ENCODE results near the gene TERT. TPM values are rescaled to one million over a fixed set of nuclear protein-coding genes. Genes with fewer than 3 reads are reported as not detected.

Gene TERT
- total RNA-seq, 1 experiment from 2014 or later, result 15.1 TPM

DNA sequence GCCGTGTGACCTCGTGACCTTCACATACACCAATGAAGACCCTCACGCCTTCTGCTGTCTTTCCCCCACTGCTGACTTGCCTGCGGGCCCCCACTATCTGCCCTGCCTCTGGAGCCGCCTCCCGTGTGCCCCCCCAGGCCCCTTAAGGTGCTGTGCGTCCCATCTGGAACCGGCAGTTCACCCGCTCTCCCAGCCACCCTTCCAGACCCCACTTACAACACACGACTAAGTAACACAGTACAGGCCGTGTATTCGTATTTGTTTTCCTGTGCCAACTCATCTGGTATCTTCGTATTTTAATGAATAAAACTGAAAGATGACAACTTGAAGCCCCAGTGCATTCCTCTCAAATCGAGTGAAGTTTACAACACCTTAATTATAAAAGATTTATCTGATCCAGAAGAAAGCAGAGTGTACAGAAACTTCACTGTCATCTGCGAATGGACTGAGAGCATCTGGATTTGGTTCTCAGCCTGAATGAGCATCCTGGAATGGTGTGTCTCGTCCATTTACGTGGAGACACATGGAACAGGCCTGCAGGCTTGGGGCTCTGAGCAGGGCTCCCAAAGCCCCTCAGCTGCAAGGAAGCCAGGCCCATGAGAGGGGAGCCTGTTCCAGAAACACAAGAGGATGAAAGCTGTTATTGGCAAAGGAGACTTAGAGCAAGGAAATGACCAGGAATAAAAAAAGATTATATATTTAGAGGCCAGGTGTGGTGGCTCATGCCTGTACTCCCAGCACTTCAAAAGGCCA lies 21.9 kb upstream of the TERT start:
- H3K4me3 ChIP-seq (ENCODE audit: insufficient read depth, low read depth, low read length), result no peak overlapping the region
- peaks cover 19% of the 10 kb centered on the region for H3K36me3 ChIP-seq (replicated peaks; ENCODE audit: control insufficient read depth, insufficient read depth, low read length)
- no peak for DNase-seq
- no peaks in the 10 kb centered on the region for H3K27me3 ChIP-seq (ENCODE audit: control insufficient read depth, insufficient read depth, low read length)

DNA sequence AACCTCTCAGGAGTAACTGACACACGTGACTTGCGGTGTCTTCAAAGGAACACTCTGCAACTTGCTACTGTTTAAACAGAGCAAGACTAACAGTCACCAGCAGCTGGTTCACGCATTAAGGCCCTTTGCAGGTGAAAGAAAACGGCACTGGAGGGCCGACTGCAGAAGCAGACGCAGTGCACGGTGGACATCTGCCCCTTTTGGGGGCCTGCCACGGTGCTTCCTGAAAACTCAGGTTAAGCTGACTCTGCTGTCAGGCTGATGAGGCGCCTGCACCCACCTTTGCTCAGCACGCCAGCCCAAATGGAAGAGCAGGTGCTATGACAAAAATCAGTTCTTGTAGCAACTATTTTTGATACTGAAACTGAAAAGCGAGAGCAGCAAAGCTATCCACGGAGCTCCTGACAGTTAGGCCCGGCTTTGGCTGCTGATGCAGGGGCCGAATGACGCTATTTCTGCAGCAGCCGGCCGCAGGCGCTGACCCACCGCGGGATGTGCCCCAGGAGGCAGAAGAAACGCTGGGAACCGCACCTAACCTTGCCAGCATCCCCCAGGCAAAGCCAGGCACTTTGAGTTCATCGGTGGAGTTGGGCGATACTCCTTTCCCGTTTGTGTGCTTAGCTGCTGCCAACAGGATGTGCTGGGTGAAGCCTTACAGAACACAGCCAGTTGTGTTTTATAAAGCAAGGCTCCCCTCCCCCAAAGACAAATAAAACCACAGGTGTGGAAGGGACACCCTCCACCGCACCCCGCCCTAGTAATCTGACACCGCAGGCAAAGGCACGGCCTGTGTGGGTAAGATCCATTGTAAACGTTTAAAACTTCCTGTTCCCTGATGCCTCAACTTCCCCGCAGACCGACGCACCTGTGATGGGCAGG lies 21.1 kb upstream of the TERT start:
- DNase-seq, result peak; percentile 87

DNA sequence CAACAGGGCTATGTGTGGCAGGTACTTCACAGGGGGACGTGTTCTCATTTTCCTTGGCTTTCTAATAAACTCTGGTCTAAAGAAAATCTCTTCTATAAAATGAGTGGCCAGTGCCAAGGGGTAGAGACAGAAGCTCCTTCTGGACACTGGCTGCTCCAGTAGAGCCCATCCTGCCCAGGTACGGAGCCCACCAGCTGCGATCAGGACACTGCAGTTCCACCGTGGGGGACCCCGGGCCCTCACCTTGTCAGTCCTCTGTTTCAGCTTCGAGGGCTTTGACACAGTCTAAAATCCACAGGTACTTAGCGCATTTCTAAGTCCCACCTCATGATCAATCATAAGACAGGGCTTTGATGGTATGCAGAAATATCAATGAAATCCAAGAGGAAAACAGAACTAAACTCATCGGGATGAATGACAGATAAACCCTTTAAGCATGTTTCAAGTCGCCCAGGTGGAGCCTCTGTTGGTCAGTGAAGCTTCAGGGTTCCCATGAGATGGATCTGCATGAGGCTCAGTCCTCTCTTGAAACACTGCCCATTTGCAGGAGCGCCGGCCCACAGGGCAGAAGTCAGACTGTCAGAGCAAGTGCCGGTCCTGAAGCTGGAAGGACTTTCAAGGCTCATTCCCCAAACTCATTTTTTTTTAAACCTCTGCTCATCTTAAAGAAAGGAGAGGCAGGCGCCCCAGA lies 20.3 kb upstream of the TERT start:
- Histone ChIP-seq H3K4me3 (ENCODE audit: insufficient read depth, low read depth, low read length) (no peak overlapping the region), H3K27me3 (ENCODE audit: control insufficient read depth, insufficient read depth, low read length) (no peaks in the 10 kb centered on the region), H3K36me3 (replicated peaks; ENCODE audit: control insufficient read depth, insufficient read depth, low read length) (peaks cover 8% of the 10 kb centered on the region)
- DNase-seq, result no peak

More for the DNA sequence above, 21.1 kb upstream of the TERT start:
- no peak overlapping the region for H3K4me3 ChIP-seq (ENCODE audit: insufficient read depth, low read depth, low read length)
- peaks cover 14% of the 10 kb centered on the region for H3K36me3 ChIP-seq (replicated peaks; ENCODE audit: control insufficient read depth, insufficient read depth, low read length)
- no peaks in the 10 kb centered on the region for H3K27me3 ChIP-seq (ENCODE audit: control insufficient read depth, insufficient read depth, low read length)

DNA sequence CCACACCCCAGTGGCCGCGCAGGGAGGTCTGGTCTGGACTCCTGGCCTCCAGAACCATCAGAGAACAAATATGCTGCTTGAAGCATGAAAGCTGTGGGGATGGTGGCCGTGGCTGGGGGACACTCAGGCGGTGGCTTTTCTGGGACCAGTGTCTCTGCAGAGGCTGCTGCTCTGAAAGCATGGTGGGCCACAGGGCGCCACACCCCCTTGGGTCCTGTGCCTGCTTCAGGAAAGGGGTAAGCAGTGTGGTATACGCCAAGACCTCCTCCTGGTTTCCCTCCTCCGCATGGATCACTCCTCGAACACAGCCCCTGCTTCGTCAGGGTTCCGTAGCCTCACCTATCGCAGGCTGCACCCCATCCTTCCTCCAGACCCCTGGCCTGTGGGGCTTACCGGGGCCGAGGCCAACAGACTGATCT lies 19.7 kb upstream of the TERT start:
- no peak for DNase-seq
- Histone ChIP-seq H3K27me3 (ENCODE audit: control insufficient read depth, insufficient read depth, low read length) (no peaks in the 10 kb centered on the region), H3K4me3 (ENCODE audit: insufficient read depth, low read depth, low read length) (no peak overlapping the region), H3K36me3 (replicated peaks; ENCODE audit: control insufficient read depth, insufficient read depth, low read length) (peaks cover 3% of the 10 kb centered on the region)

DNA sequence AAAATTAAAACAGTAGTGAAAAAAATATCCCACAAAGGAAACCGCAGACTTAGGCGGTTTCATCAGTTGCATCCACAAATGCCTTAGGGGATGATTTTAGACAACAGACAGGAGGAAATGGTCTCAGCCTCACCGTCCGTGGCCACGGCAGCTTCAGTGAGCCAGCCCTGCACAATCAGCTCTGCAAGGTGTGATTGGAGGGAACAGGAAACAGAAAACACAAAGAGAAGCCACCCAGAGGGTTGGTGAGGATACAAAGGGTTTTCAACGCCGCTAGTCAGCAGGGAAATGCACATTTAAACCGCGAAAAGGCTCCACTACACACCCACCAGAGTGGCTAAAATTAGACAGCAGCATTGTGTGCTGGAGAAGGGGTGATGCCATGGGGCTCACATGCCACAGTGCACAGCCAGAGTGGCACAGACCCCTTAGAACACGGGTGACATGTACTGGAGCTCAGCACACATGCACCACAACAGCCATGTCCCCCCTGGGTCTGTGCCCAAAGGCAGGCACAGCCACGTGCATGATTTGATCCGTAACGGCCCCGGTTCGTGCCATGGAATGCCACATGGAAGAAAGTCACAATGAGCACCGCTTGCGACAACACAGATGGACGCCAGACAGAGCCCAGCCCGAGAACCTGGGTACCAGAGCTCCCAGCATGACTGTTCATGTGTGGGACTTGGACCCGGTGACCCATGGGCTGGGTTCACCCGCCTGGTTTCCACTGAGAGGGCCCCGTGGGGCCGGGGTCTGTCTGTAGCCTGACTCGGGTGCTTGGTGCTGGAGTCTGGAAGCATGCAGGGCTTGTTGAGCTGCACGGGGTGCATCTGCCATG lies 18.3 kb upstream of the TERT start:
- H3K27me3 ChIP-seq (ENCODE audit: control insufficient read depth, insufficient read depth, low read length), result no peaks in the 10 kb centered on the region
- DNase-seq, result no peak
- no peaks in the 10 kb centered on the region; the same call in none of the 2 replicates for H3K36me3 ChIP-seq (replicated peaks; ENCODE audit: control insufficient read depth, insufficient read depth, low read length)
- no peak overlapping the region for H3K4me3 ChIP-seq (ENCODE audit: insufficient read depth, low read depth, low read length)

DNA sequence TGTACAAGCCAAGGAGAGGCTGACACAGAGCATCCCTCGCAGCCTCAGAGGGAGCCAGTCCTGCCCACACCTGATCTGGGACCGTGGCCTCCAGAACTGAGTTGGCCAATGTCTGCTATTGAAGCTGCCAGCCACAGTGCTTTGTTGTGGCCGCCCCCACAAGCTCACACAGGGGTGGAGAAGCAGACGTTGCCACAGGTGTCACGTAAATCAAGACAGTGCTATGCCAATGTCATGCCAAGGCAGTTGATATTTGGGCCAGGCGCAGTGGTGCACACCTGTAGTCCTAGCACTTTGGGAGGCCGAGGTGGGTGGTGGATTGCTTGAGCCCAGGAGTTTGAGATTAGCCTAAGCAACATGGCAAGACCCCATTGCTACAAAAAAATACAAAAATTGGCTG lies 17.3 kb upstream of the TERT start:
- DNase-seq, result no peak
- no peak overlapping the region for H3K4me3 ChIP-seq (ENCODE audit: insufficient read depth, low read depth, low read length)
- H3K36me3 ChIP-seq (replicated peaks; ENCODE audit: control insufficient read depth, insufficient read depth, low read length), result no peaks in the 10 kb centered on the region
- H3K27me3 ChIP-seq (ENCODE audit: control insufficient read depth, insufficient read depth, low read length), result no peaks in the 10 kb centered on the region

DNA sequence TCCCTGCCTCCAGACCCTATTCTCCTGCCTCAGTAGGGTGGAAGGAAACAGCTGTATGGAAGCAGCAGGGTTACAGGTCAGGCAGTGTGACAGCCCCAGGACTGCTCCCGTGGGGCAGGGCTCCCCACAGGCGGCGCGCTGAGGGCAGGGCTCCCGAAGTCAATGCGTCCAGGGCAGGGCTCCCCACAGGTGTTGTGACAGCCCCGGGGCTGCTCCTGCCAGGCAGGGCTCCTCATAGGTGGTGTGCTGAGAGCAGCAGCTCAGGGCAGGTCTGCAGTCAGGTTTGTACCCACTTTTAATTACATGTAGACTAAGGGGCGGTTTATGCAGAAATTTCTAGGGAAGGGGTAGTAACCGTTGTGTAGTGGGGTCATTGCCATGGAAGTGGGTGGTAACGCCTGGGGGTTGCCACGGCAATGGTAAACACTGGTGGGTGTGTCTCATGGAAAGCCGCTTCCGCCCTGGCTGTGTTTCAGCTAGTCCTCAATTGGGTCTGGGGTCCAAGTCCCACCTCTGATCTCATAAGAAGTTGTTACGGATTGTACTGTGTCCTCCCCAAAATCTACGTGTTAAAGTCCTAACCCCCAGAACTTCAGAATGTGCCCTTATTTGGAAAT lies 16.7 kb upstream of the TERT start:
- DNase-seq, result no peak
- Histone ChIP-seq H3K27me3 (ENCODE audit: control insufficient read depth, insufficient read depth, low read length) (no peaks in the 10 kb centered on the region), H3K36me3 (replicated peaks; ENCODE audit: control insufficient read depth, insufficient read depth, low read length) (no peaks in the 10 kb centered on the region), H3K4me3 (ENCODE audit: insufficient read depth, low read depth, low read length) (no peak overlapping the region)

DNA sequence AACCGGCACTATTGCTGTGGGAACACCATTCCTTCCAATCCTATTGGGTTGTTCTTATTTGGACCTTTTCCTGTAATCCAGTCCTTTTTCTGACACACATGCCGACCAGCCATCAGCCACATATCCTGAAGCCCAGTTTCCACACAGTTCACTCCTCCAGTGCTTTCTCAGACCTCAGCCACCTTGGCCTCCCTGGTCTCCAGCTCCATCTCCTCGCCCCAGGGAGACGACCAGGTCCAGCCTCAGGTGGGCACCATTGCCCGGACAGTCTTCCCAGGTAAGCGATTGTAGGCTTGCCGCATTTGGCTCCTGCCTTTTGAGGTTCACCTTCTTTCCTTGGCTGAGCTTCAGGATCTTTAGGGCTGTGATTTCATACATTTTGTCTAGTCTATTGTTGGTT lies 15.2 kb upstream of the TERT start:
- no peak for DNase-seq
- Histone ChIP-seq H3K4me3 (ENCODE audit: insufficient read depth, low read depth, low read length) (no peak overlapping the region), H3K36me3 (replicated peaks; ENCODE audit: control insufficient read depth, insufficient read depth, low read length) (no peaks in the 10 kb centered on the region), H3K27me3 (ENCODE audit: control insufficient read depth, insufficient read depth, low read length) (no peaks in the 10 kb centered on the region)

DNA sequence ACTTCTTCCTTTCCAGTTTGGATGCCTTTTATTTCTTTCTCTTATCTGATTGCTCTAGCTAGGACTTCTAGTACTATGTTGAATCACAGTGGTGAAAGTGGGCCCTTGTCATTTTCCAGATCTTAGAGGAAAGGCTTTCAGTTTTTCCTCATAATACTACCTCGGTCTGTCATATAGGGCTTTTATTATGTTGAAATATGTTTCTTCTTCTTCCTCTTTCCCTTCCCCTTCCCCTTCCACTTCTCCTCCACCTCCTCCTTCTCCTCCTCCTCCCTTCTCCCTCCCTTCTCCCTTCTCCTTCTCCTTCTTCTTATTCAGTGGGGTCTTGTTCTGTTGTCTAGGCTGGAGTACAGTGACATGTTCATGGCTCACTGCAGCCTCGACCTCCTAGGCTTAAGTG lies 9.2 kb upstream of the TERT start:
- H3K27me3 ChIP-seq (ENCODE audit: control insufficient read depth, insufficient read depth, low read length), result no peaks in the 10 kb centered on the region
- H3K36me3 ChIP-seq (replicated peaks; ENCODE audit: control insufficient read depth, insufficient read depth, low read length), result no peaks in the 10 kb centered on the region
- no peak for DNase-seq
- no peak overlapping the region for H3K4me3 ChIP-seq (ENCODE audit: insufficient read depth, low read depth, low read length)

DNA sequence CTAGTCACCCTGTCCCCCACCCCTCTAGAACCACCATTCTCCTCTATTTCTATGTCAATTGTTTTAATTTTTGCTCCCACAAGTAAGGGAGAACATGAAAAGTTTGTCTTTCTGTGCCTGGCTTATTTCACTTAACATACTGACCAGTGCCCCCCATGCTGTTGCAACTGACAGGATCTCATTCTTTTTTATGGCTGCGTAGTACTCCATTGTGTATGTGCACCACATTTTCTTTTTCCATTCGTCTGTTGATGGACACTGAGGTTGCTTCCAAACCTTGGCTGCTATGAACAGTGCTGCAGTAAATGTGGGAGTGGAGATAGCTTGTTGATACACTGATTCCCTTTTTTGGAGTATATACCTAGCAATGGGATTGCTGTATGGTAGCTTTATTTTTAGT lies 7.4 kb upstream of the TERT start:
- Histone ChIP-seq H3K4me3 (ENCODE audit: insufficient read depth, low read depth, low read length) (no peak overlapping the region), H3K36me3 (replicated peaks; ENCODE audit: control insufficient read depth, insufficient read depth, low read length) (no peaks in the 10 kb centered on the region), H3K27me3 (ENCODE audit: control insufficient read depth, insufficient read depth, low read length) (no peaks in the 10 kb centered on the region)
- DNase-seq, result no peak

DNA sequence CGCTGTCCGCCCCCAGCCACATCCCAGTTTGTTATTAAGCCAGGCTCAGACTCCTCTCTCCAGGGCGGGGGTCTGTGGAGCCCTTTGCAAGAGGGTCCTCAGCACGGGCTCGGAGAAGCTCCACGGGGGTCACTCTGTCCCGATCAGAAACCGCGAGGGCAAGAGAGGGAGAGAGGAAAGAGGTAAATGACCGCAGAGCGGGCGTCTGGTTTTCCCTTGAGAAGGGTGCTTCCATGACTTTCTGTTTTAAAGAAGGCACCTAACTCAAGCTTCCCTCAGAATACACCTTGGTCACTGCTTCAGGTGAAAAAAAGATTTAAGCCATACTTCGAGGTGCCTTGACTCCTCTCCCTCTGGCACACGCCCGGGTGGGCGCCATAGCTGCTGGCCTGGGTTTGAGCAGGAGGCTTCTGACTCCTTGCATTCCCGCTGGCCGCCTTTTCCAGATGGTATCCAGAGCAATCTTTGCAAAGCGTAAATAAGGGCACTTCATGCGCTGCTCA lies 5.8 kb upstream of the TERT start:
- Histone ChIP-seq H3K27me3 (ENCODE audit: control insufficient read depth, insufficient read depth, low read length) (peaks cover 5% of the 10 kb centered on the region), H3K36me3 (replicated peaks; ENCODE audit: control insufficient read depth, insufficient read depth, low read length) (no peaks in the 10 kb centered on the region), H3K4me3 (ENCODE audit: insufficient read depth, low read depth, low read length) (no peak overlapping the region)
- no peak for DNase-seq

DNA sequence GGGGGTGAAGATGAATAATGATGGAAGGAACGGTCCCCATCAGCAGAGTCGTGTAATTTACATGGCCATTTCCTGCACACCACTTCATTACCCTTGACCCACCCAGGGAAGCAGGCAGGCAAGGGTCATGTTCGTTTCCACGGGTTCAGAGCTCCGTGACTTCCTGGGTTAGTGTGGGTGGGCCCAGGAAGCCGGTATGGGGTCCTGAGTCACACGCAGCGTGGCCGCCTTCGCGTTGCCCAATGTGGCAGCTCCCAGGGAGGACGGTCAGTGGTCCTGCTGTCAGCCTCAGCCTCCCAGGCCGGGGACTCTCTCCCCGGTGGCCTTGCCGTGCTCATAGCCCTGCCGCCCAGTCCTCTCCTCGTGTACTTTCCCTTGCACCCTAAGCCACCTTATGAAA lies 5.1 kb upstream of the TERT start:
- DNase-seq, result no peak
- no peak overlapping the region for H3K4me3 ChIP-seq (ENCODE audit: insufficient read depth, low read depth, low read length)
- H3K27me3 ChIP-seq (ENCODE audit: control insufficient read depth, insufficient read depth, low read length), result peaks cover 8% of the 10 kb centered on the region
- no peaks in the 10 kb centered on the region for H3K36me3 ChIP-seq (replicated peaks; ENCODE audit: control insufficient read depth, insufficient read depth, low read length)

DNA sequence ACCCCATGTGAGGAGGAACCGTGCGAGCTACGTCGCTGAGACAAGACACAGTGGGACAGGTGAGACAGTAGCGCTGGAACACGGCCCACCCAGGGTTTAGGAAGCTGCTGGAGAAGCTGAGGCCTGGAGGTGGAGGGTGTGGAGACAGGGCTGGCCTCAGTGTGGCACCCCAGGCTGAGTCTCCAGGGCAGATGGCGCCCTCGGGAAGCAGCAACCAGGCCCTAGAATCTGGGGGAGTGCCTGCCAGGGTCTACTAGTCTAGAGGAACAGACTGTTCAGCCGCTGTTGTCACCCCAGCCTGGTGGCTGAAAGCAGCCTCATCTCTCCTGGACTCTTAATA lies 4.6 kb upstream of the TERT start:
- no peak for DNase-seq
- H3K36me3 ChIP-seq (replicated peaks; ENCODE audit: control insufficient read depth, insufficient read depth, low read length), result no peaks in the 10 kb centered on the region

More for the DNA sequence above, 4.6 kb upstream of the TERT start:
- no peak overlapping the region for H3K4me3 ChIP-seq (ENCODE audit: insufficient read depth, low read depth, low read length)
- peaks cover 8% of the 10 kb centered on the region for H3K27me3 ChIP-seq (ENCODE audit: control insufficient read depth, insufficient read depth, low read length)

All from H7 (cell line).